ENCODE results near the gene NSUN6. TPM values are rescaled to one million over a fixed set of nuclear protein-coding genes. Genes with fewer than 3 reads are reported as not detected.

Gene NSUN6
- total RNA-seq, 3 donors from 2014 or later, result 6.7 to 10.6 (median 8.9) TPM

GRCh38 chr10:18500576-18500975, 150.8 kb downstream of the NSUN6 start:
- DNase-seq, result no peak
- Mint-ChIP-seq H3K36me3 (ENCODE audit: insufficient read depth) (no peaks in the 10 kb centered on the region), H3K9me3 (no peaks in the 10 kb centered on the region), H3K4me3 (no peak overlapping the region), H3K27me3 (ENCODE audit: low read depth) (peaks cover 8% of the 10 kb centered on the region), H3K4me1 (ENCODE audit: low read depth) (peaks cover 3% of the 10 kb centered on the region)
- ATAC-seq, result no peak

DNA sequence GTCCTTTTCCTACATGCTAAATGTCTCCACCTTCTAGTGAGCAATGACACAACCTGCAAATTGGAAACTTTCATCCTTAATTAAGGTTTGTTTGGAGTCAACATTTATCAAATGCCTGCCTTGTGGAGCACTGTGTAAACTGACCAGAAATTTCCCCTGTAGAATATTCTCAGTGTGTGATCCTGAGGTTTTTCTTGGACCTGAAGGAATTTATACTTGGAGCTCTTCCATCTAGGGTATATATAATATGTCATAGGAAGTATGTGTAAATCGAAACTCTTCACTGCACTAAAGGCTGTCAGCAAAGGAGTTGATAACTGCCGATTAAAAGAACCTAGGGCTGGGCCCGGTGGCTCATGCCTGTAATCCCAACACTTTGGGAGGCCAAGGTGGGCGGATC, 152.4 kb downstream of the NSUN6 start:
- Mint-ChIP-seq H3K36me3 (ENCODE audit: insufficient read depth) (no peaks in the 10 kb centered on the region), H3K4me1 (ENCODE audit: low read depth) (peaks cover 3% of the 10 kb centered on the region), H3K4me3 (no peak overlapping the region), H3K27me3 (ENCODE audit: low read depth) (peaks cover 6% of the 10 kb centered on the region), H3K9me3 (no peaks in the 10 kb centered on the region)
- ATAC-seq (no peak), DNase-seq (no peak)

DNA sequence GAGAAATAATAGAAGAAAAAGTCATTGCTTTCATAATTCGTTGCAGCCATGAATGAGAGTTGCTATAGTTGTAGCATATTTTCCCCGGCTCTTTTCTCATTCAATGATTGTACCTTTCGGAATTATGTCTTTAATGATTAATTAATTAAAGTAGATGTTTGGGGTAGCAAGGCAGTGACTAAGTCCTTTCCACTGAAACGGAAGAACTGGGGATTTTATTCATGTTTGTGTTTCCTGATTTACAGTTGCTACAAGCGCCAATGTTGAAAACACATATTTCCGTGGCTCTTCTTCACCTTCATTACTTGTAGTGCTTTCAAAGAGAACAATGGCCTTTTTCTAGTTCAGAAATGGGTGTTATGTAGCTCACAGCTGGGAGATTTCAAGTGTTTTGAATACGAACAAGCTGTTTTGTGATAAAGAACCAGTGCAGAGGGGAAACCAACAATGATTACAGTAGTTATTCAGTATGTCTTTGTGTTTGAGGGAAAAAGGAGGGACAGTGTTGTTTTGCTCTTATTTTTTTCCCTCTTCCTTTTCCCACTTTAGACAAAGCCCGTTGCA, 153.5 kb downstream of the NSUN6 start:
- Mint-ChIP-seq H3K4me3 (no peak overlapping the region), H3K36me3 (ENCODE audit: insufficient read depth) (no peaks in the 10 kb centered on the region), H3K9me3 (no peaks in the 10 kb centered on the region), H3K27me3 (ENCODE audit: low read depth) (peaks cover 6% of the 10 kb centered on the region), H3K4me1 (ENCODE audit: low read depth) (peaks cover 3% of the 10 kb centered on the region)
- no peak for DNase-seq
- ATAC-seq, result no peak

Other genes starting within 250 kb of the NSUN6 start
- gene ARL5B, start 7.8 kb upstream of the NSUN6 start, total RNA-seq, result 1 to 10 TPM; 7.8 to 8.6 (median 8.3) TPM

All from activated T-cell treated with anti-CD3 and anti-CD28 coated beads, Interleukin-2, amount 50 U/mL, for 4 hours (primary cell).